Endothelial cell of umbilical vein (primary cell): ENCODE measurements around the gene MYO1G. TPM values are rescaled to one million over a fixed set of nuclear protein-coding genes. Genes with fewer than 3 reads are reported as not detected.

Experiments used
- BruUV-seq: library from RNA; stranded (reverse); fragments of 400-500 nt; replicated peaks from 2 replicates; lab custom pipeline; 2021; lab: Mats Ljungman, UMichigan
- CTCF ChIA-PET: fragments of 300-600, 350-600 bp; sonication (Branson Sonifier 250); formaldehyde crosslinking; loops from one replicate; lab custom pipeline; 2021; ENCODE audit warnings: antibody characterized with exemption, inconsistent platforms; lab: Charles Lee
- POLR2A ChIA-PET: fragments of 300-600, 350-600 bp; sonication (Branson Sonifier 250); formaldehyde crosslinking; loops from one replicate; lab custom pipeline; 2021; ENCODE audit warnings: antibody characterized with exemption, inconsistent platforms; lab: Charles Lee
- DNase-seq: peaks from one replicate; pipeline ENCODE4 v3.0.0-alpha.2; 2011; ENCODE audit warnings: low read depth, low spot score
- FAIRE-seq: peaks from 2 replicates; lab custom pipeline; 2011; peaks lifted over from hg19 to GRCh38; lab: Jason Lieb, UNC
- H2AFZ ChIP-seq: 2 replicates; pipeline ENCODE4 v1.6.0; 2012; ENCODE audit warnings: low read depth, low read length, control low read depth, inconsistent platforms
- H3K27ac ChIP-seq: 2 replicates; pipeline ENCODE4 v1.5.1; 2011; ENCODE audit warnings: low read depth, mild to moderate bottlenecking, control low read depth, low read length, moderate library complexity; ENCODE audit not compliant: insufficient read depth
- H3K27me3 ChIP-seq, 2 experiments: 2 replicates each; pipeline versions ENCODE4 v1.6.0 to v1.6.1; 2011; ENCODE audit warnings: low read length in 2 of 2, mixed read lengths in 1 of 2; ENCODE audit not compliant: control insufficient read depth in 2 of 2, insufficient read depth in 2 of 2
- H3K36me3 ChIP-seq, 2 experiments: 2 replicates in 1 of 2; 3 replicates in 1 of 2; pipeline ENCODE4 v1.5.1; 2011; ENCODE audit warnings: low read length in 2 of 2, mild to moderate bottlenecking in 1 of 2, moderate library complexity in 1 of 2; ENCODE audit not compliant: control insufficient read depth in 2 of 2, insufficient read depth in 2 of 2; ENCODE audit errors: extremely low read depth in 1 of 2
- H3K4me1 ChIP-seq: 3 replicates; pipeline ENCODE4 v1.5.1; 2011; ENCODE audit warnings: mild to moderate bottlenecking, low read length; ENCODE audit not compliant: control insufficient read depth, insufficient read depth; ENCODE audit errors: extremely low read depth
- H3K4me2 ChIP-seq: 2 replicates; pipeline ENCODE4 v1.6.1; 2011; ENCODE audit warnings: low read length, control low read depth, mixed read lengths; ENCODE audit not compliant: insufficient read depth
- H3K4me3 ChIP-seq, 3 experiments: fragments of 200-600 bp in 1 of 3; sonication (generic), shearing (Covaris generic) in 1 of 3; replicated peaks in 1 of 3; 2 replicates each; pipeline ENCODE4 v1.5.1; 2011 to 2016; ENCODE audit warnings: control low read depth in 3 of 3, low read length in 3 of 3, mild to moderate bottlenecking in 2 of 3, inconsistent platforms in 1 of 3, low read depth in 1 of 3, moderate library complexity in 1 of 3; ENCODE audit not compliant: insufficient read depth in 1 of 3
- H3K79me2 ChIP-seq: 2 replicates; pipeline ENCODE4 v1.6.0; 2012; ENCODE audit warnings: low read length, inconsistent platforms; ENCODE audit not compliant: control insufficient read depth, insufficient read depth
- H3K9ac ChIP-seq: replicated peaks from 2 replicates; pipeline ENCODE3; 2011; ENCODE audit warnings: low read length, control low read depth; ENCODE audit not compliant: insufficient read depth; ENCODE audit errors: extremely low read depth
- H3K9me1 ChIP-seq: replicated peaks from 3 replicates; pipeline ENCODE4 v1.6.0; 2011; ENCODE audit warnings: mild to moderate bottlenecking, low read length; ENCODE audit not compliant: control insufficient read depth, insufficient read depth; ENCODE audit errors: extremely low read depth
- H3K9me3 ChIP-seq: replicated peaks from 2 replicates; pipeline ENCODE4 v1.5.1; 2012; ENCODE audit warnings: low read length, inconsistent platforms; ENCODE audit not compliant: control insufficient read depth, insufficient read depth
- H4K20me1 ChIP-seq: replicated peaks from 2 replicates; pipeline ENCODE3; 2011; ENCODE audit warnings: mild to moderate bottlenecking, low read length; ENCODE audit not compliant: control insufficient read depth, insufficient read depth; ENCODE audit errors: extremely low read depth
- FOS ChIP-seq: IDR thresholded peaks from 2 replicates; pipeline ENCODE4 v1.6.1; 2011; ENCODE audit warnings: mild to moderate bottlenecking, low read length, moderate library complexity, borderline replicate concordance; ENCODE audit not compliant: insufficient read depth
- GATA2 ChIP-seq: IDR thresholded peaks from 2 replicates; pipeline ENCODE4 v1.7.0; 2011; ENCODE audit warnings: low read depth, mild to moderate bottlenecking, moderate library complexity, mixed read lengths, low read length; ENCODE audit not compliant: insufficient read length, insufficient read depth
- MYC ChIP-seq: IDR thresholded peaks from one replicate; pipeline ENCODE4 v1.6.1; 2011; ENCODE audit warnings: mild to moderate bottlenecking, low read depth, low read length
- dilution Hi-C: fragments of 300-500 bp; cut with MboI; formaldehyde crosslinking; loops from one replicate; pipeline ENCODE4 v1.15.0; 2019; ENCODE audit warnings: low sequenced_read_pairs; ENCODE audit not compliant: extremely low pct_ligation_motif_present
- intact Hi-C: fragments of 100-400 bp; cut with micrococcal nuclease; formaldehyde crosslinking; loops from one replicate; pipeline ENCODE4 v1.10.0; 2022
- polyA plus RNA-seq, 4 experiments: library from polyadenylated mRNA; depleted of rRNA in 3 of 4; stranded (reverse) in 3 of 4; unstranded in 1 of 4; fragments of >200 nt; gene quantifications; 2 replicates each; pipeline versions ENCODE4 v1.2.1 to v1.2.3, GENCODE V29; 2011 to 2012; ENCODE audit warnings: missing spikeins in 1 of 4
- total RNA-seq: library from RNA; stranded (reverse); gene quantifications from 2 replicates; pipeline ENCODE4 v1.2.3, GENCODE V29; 2021
- TF ChIP-seq, protein P1 (sequence below), 2 donors: IDR thresholded peaks; 1 replicate in 1 of 2; 2 replicates in 1 of 2; pipeline ENCODE4 v1.5.1; 2011; ENCODE audit warnings: low read length in 2 of 2, mild to moderate bottlenecking in 2 of 2, moderate library complexity in 2 of 2, control low read depth in 1 of 2, inconsistent platforms in 1 of 2, low read depth in 1 of 2; ENCODE audit not compliant: insufficient read depth in 1 of 2; ENCODE audit errors: extremely low read depth in 1 of 2

The MYO1G gene
- total and polyA plus RNA-seq, 2 donors (not counting 3 experiments of a cell fraction or from before 2014, with no cell fraction given), result 0.11 TPM; not detected in 1

- Histone ChIP-seq H4K20me1 (no peaks in the 10 kb centered on the region), H3K27me3 (peaks cover 0 to 3% of the 10 kb centered on the region in 2 experiments), H3K27ac (no peak overlapping the region), H3K4me1 (no peaks in the 10 kb centered on the region), H3K9ac (no peak overlapping the region), H3K79me2 (no peaks in the 10 kb centered on the region), H2AFZ (peak overlapping the region; percentile 44), H3K9me1 (no peaks in the 10 kb centered on the region), H3K4me3 (no peak overlapping the region), H3K4me2 (no peak overlapping the region), H3K9me3 (no peaks in the 10 kb centered on the region), H3K36me3 (no peaks in the 10 kb centered on the region)
- no TSS peak for BruUV-seq
- dilution Hi-C loops, result no loop called here
- peak; percentile 69 for DNase-seq
- intact Hi-C loops, result loop anchor here (1.0 to 2.0 kb wide), 6 partner anchors 36 to 333 kb away; partner anchors contain the start of genes H2AZ2 and PURB
- FAIRE-seq, result peak; percentile 86
- CTCF ChIA-PET, result interaction anchor here (5.4 kb wide), 1 partner anchor 65 kb away, joined by 65 read pairs; no protein-coding TSS in a partner anchor
- TF ChIP-seq, protein P1, sequence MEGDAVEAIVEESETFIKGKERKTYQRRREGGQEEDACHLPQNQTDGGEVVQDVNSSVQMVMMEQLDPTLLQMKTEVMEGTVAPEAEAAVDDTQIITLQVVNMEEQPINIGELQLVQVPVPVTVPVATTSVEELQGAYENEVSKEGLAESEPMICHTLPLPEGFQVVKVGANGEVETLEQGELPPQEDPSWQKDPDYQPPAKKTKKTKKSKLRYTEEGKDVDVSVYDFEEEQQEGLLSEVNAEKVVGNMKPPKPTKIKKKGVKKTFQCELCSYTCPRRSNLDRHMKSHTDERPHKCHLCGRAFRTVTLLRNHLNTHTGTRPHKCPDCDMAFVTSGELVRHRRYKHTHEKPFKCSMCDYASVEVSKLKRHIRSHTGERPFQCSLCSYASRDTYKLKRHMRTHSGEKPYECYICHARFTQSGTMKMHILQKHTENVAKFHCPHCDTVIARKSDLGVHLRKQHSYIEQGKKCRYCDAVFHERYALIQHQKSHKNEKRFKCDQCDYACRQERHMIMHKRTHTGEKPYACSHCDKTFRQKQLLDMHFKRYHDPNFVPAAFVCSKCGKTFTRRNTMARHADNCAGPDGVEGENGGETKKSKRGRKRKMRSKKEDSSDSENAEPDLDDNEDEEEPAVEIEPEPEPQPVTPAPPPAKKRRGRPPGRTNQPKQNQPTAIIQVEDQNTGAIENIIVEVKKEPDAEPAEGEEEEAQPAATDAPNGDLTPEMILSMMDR (IDR thresholded peaks at IDR 0.05; ENCODE audit: extremely low read depth in 1 of 2, insufficient read depth in 1 of 2, low read depth in 1 of 2, low read length in 2 of 2), result peak; percentile 75 to 91
- no peak for TF ChIP-seq FOS
- TF ChIP-seq GATA2, result no peak
- TF ChIP-seq MYC, result peak; percentile 34
- POLR2A ChIA-PET, result no interaction called here
Observed at GRCh38 chr7:44921607-44922350, 57.0 kb downstream of the MYO1G start.
